Upper lobe of left lung (tissue), 6 donors: ENCODE results near the gene IGFBP3. TPM values are rescaled to one million over a fixed set of nuclear protein-coding genes. Genes with fewer than 3 reads are reported as not detected.

Source experiments
- ATAC-seq, 2 donors: fragments of 200-7000 bp; cut with Tn5 transposase; one replicate each; pipeline ENCODE4 v1.9.1; 2022; ENCODE audit warnings: mild to moderate bottlenecking in 2 of 2, moderate library complexity in 2 of 2; ENCODE audit not compliant: low FRiP score in 2 of 2
- DNase-seq, 2 donors: peaks; one replicate each; pipeline ENCODE4 v3.0.0-alpha.2; 2019 to 2020
- H3K27ac ChIP-seq, 4 donors: fragments of 200-600 bp; sonication (generic); one replicate each; pipeline ENCODE4 v1.5.1; 2016 to 2019
- H3K27me3 ChIP-seq, 4 donors: fragments of 200-600 bp; sonication (generic); one replicate each; pipeline ENCODE4 v1.5.1; 2017 to 2019
- H3K36me3 ChIP-seq, 4 donors: fragments of 200-600 bp; sonication (generic); one replicate each; pipeline ENCODE4 v1.5.1; 2016 to 2019
- H3K4me1 ChIP-seq, 4 donors: fragments of 200-600 bp; sonication (generic); one replicate each; pipeline ENCODE4 v1.5.1; 2018 to 2019
- H3K4me3 ChIP-seq, 4 donors: fragments of 200-600 bp; sonication (generic); one replicate each; pipeline ENCODE4 v1.5.1; 2017 to 2019; ENCODE audit warnings: mild to moderate bottlenecking in 2 of 4, moderate library complexity in 1 of 4
- H3K9me3 ChIP-seq, 4 donors: fragments of 200-600 bp; sonication (generic); one replicate each; pipeline ENCODE4 v1.5.1; 2018 to 2019
- EP300 ChIP-seq, 4 donors: sonication (generic); formaldehyde crosslinking; IDR thresholded peaks; one replicate each; pipeline ENCODE4 v1.5.1; 2017; ENCODE audit warnings: antibody characterized with exemption in 4 of 4, control low read depth in 2 of 4
- POLR2A ChIP-seq, 4 donors: fragments of 450-650 bp; IDR thresholded peaks; one replicate each; pipeline ENCODE4 v1.5.1; 2016 to 2017; ENCODE audit warnings: antibody characterized with exemption in 4 of 4, mild to moderate bottlenecking in 2 of 4
- POLR2AphosphoS5 ChIP-seq, 2 donors: sonication (generic); formaldehyde crosslinking; IDR thresholded peaks; one replicate each; pipeline ENCODE4 v1.5.1; 2017; ENCODE audit warnings: antibody characterized with exemption in 2 of 2
- WGBS, 2 donors: methylation state at CpG; one replicate each; pipeline ENCODE4 v1.1.5; 2017 to 2018; 5-methylcytosine and 5-hydroxymethylcytosine counted together
- total RNA-seq, 6 donors: library from RNA; depleted of rRNA in 4 of 6; stranded (reverse); fragments of >200 nt in 4 of 6; gene quantifications; one replicate each; pipeline versions ENCODE4 v1.1.0 to v1.2.1, GENCODE V29; 2016 to 2021
- TF ChIP-seq, protein P1 (sequence below), 6 experiments: fragments of 450-650 bp in 4 of 6; fragments of 200-600 bp in 2 of 6; sonication (generic) in 2 of 6; IDR thresholded peaks; one replicate each; pipeline ENCODE4 v1.5.1; 2016 to 2019; ENCODE audit warnings: antibody characterized with exemption in 6 of 6
- donor health status: DM: no; HTN: no; CAD: no; lungs with moderate emphysema.
- donor health status: DM: no; HTN: yes; CAD: no; lungs with severe emphysema.

IGFBP3 gene
- total RNA-seq, 6 donors from 2014 or later = 21.5 to 107 (median 40.1) TPM

DNA sequence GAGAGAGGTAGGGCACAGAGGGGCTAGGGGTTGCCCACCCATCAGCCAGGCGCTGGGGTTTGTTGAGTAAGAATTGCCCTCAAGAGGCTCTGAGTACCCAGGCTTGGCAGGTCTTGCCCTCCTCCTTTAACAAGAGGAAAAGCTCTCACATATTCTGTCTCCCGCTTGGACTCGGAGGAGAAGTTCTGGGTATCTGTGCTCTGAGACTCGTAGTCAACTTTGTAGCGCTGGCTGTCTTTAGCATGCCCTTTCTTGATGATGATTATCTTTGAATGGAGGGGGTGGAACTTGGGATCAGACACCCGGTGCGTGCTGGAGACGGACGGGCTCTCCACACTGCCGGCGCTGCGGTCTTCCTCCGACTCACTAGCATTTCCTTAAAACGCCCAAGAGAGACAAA is 4.0 kb downstream of the IGFBP3 start:
- ATAC-seq = no peak
- H3K4me3 ChIP-seq = no peak overlapping the region
- 72 to 73% methylated on average over 13 to 14 of the region's 14 CpGs for WGBS, 2 donors
- H3K9me3 ChIP-seq = no peaks in the 10 kb centered on the region
- H3K27ac ChIP-seq = no peak overlapping the region
- TF ChIP-seq, protein P1, sequence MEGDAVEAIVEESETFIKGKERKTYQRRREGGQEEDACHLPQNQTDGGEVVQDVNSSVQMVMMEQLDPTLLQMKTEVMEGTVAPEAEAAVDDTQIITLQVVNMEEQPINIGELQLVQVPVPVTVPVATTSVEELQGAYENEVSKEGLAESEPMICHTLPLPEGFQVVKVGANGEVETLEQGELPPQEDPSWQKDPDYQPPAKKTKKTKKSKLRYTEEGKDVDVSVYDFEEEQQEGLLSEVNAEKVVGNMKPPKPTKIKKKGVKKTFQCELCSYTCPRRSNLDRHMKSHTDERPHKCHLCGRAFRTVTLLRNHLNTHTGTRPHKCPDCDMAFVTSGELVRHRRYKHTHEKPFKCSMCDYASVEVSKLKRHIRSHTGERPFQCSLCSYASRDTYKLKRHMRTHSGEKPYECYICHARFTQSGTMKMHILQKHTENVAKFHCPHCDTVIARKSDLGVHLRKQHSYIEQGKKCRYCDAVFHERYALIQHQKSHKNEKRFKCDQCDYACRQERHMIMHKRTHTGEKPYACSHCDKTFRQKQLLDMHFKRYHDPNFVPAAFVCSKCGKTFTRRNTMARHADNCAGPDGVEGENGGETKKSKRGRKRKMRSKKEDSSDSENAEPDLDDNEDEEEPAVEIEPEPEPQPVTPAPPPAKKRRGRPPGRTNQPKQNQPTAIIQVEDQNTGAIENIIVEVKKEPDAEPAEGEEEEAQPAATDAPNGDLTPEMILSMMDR (IDR thresholded peaks at IDR 0.05) = no peak
- TF ChIP-seq EP300 (IDR thresholded peaks at IDR 0.05) (no peak), POLR2AphosphoS5 (IDR thresholded peaks at IDR 0.05) (no peak), POLR2A (IDR thresholded peaks at IDR 0.05) (no peak)
- peaks cover 0 to 3% (median 0%) of the 10 kb centered on the region in 4 donors for H3K36me3 ChIP-seq
- DNase-seq = no peak
- peaks cover 21 to 43% (median 24%) of the 10 kb centered on the region in 4 donors for H3K4me1 ChIP-seq
- H3K27me3 ChIP-seq = peaks cover 0 to 19% (median 7%) of the 10 kb centered on the region in 4 donors

DNA sequence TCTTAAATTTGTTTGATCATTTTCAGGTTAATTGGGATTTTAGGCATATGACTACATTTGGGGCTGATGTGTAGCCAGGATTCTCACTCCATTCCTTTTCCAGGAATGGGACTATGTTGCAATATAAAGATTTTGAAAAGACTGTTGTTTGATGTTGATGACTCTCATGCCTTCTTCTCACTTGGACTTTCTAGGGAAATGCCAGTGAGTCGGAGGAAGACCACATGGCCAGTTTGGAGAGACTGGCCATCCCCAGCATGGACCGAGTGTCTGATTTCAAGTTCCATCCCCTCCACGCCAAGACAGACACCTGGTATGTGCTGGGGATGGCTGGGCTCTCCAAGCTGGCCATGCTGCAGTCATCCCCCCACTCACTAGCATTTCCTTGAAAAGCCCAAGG is 5.5 kb downstream of the IGFBP3 start:
- no peaks in the 10 kb centered on the region for H3K9me3 ChIP-seq
- no peak overlapping the region for H3K27ac ChIP-seq
- no peak for TF ChIP-seq EP300 (IDR thresholded peaks at IDR 0.05)
- no peak for ATAC-seq
- H3K36me3 ChIP-seq = peaks cover 0 to 3% (median 0%) of the 10 kb centered on the region in 4 donors
- peaks cover 7 to 28% (median 11%) of the 10 kb centered on the region in 4 donors for H3K4me1 ChIP-seq
- 76 to 94% methylated on average over 3 of the region's 3 CpGs for WGBS, 2 donors
- H3K4me3 ChIP-seq = no peak overlapping the region
- no peak for DNase-seq
- peaks cover 0 to 8% (median 3%) of the 10 kb centered on the region in 4 donors for H3K27me3 ChIP-seq

DNA sequence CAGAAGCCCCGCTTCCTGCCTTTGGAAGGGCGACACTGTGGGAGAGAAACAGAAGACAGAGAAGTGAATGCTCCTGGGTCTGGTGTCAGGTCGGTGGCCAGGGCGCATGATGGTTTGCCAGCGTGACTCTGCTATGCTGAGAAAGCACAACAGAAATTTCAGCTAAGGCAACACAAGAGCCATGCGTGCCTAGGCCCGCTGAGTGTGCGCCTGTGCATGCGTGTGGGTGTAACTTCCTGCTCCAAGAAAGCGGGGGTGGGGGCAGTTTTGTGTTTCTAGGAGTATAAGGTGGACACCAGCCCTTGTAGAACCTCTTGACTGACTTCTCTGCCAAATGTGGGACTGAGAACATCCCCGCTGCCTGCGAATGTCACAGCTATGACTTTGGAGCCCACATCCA is 6.2 kb downstream of the IGFBP3 start:
- TF ChIP-seq POLR2AphosphoS5 (IDR thresholded peaks at IDR 0.05) (no peak), POLR2A (IDR thresholded peaks at IDR 0.05) (no peak), EP300 (IDR thresholded peaks at IDR 0.05) (no peak)
- TF ChIP-seq, protein P1 (IDR thresholded peaks at IDR 0.05) = no peak
- Histone ChIP-seq H3K4me3 (no peak overlapping the region), H3K36me3 (peaks cover 0 to 3% (median 0%) of the 10 kb centered on the region in 4 donors), H3K27ac (no peak overlapping the region), H3K9me3 (no peaks in the 10 kb centered on the region), H3K27me3 (peaks cover 0 to 2% (median 1%) of the 10 kb centered on the region in 4 donors), H3K4me1 (peaks cover 3 to 21% (median 5%) of the 10 kb centered on the region in 4 donors)
- DNase-seq = no peak
- 85 to 94% methylated on average over 12 of the region's 12 CpGs for WGBS, 2 donors
- no peak for ATAC-seq

DNA sequence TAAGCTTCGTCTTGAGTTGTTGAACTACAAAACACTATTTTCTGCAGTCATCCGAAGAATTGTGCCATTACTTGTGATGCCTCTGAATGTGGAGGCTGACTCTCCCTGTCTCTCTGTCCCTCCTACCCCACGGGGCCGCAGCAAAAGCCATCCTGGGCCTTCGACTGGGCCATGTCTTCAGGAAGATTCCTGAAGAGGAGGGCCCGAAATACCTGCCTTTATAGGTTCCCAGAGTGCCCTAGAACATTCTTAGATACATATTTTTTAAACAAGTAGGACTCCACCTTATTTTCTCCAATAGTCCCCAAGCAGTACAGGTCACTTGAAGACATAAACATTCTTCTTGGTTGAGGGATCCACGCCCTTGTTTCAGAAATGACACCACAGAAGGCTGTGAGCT is 8.1 kb downstream of the IGFBP3 start:
- Histone ChIP-seq H3K9me3 (no peaks in the 10 kb centered on the region), H3K36me3 (peaks cover 0 to 3% (median 0%) of the 10 kb centered on the region in 4 donors), H3K4me1 (peaks cover 3 to 7% (median 5%) of the 10 kb centered on the region in 4 donors), H3K4me3 (no peak overlapping the region), H3K27ac (no peak overlapping the region), H3K27me3 (no peaks in the 10 kb centered on the region)
- DNase-seq = no peak
- WGBS, 2 donors = 89 to 92% methylated on average over 7 of the region's 7 CpGs
- ATAC-seq = no peak
- TF ChIP-seq EP300 (IDR thresholded peaks at IDR 0.05) (no peak), POLR2AphosphoS5 (IDR thresholded peaks at IDR 0.05) (no peak), POLR2A (IDR thresholded peaks at IDR 0.05) (no peak)
- TF ChIP-seq, protein P1 (IDR thresholded peaks at IDR 0.05) = no peak

DNA sequence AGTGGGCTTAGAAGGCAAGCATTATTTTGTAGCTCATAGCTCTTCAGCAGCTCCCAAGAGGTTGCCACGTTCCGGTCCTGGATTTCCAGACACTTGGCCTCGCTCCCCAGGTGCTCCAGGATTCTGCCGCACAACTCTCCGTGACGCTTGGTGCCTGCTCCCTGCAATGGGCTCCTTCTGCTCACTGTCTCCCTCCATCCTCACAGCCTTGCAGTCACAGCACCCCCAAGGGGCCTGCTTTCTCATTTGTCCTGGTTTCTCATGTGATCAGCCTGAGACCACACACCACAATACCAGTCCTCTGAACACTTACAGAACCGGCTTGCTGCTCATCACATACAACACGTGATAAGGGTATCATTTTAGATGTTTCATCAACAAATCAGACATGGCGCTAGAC is 9.8 kb downstream of the IGFBP3 start:
- WGBS, 2 donors = 91 to 98% methylated on average over 9 of the region's 9 CpGs
- Histone ChIP-seq H3K27me3 (no peaks in the 10 kb centered on the region), H3K9me3 (no peaks in the 10 kb centered on the region), H3K27ac (no peak overlapping the region), H3K4me1 (no peaks in the 10 kb centered on the region), H3K4me3 (no peak overlapping the region), H3K36me3 (peaks cover 0 to 3% (median 0%) of the 10 kb centered on the region in 4 donors)
- TF ChIP-seq POLR2AphosphoS5 (IDR thresholded peaks at IDR 0.05) = no peak
- no peak for TF ChIP-seq POLR2A (IDR thresholded peaks at IDR 0.05)
- TF ChIP-seq, protein P1 (IDR thresholded peaks at IDR 0.05) = no peak
- no peak for TF ChIP-seq EP300 (IDR thresholded peaks at IDR 0.05)
- DNase-seq (no peak), ATAC-seq (no peak)
